NB4 (cell line): ENCODE measurements around the gene FCN2.

ENCODE experiments used
- CTCF ChIP-seq: IDR thresholded peaks from one replicate; pipeline ENCODE4 v1.5.1; 2012; ENCODE audit warnings: low read depth, low read length
- MAX ChIP-seq: IDR thresholded peaks from 2 replicates; pipeline ENCODE4 v1.6.1; 2011; ENCODE audit warnings: low read depth, low read length
- MYC ChIP-seq: IDR thresholded peaks from 2 replicates; pipeline ENCODE4 v1.6.1; 2011; ENCODE audit warnings: low read depth, low read length
- POLR2A ChIP-seq: IDR thresholded peaks from 2 replicates; pipeline ENCODE4 v1.6.1; 2011; ENCODE audit warnings: mild to moderate bottlenecking; ENCODE audit not compliant: insufficient read length; ENCODE audit errors: extremely low read depth

- no peak for TF ChIP-seq MAX
- no peak for TF ChIP-seq POLR2A
- no peak for TF ChIP-seq MYC
- TF ChIP-seq CTCF: no peak
These were observed 24.7 kb upstream of the FCN2 start for GRCh38 chr9:134855900-134856377.
